GM21576 (cell line): ENCODE measurements around the gene SIL1.

Experiments
- ATAC-seq: cut with Tn5 transposase; IDR thresholded peaks from one replicate; pipeline ENCODE4 v1.9.1; 2021; ENCODE audit warnings: mild to moderate bottlenecking, moderate library complexity; ENCODE audit not compliant: unreplicated experiment

The SIL1 gene

DNA sequence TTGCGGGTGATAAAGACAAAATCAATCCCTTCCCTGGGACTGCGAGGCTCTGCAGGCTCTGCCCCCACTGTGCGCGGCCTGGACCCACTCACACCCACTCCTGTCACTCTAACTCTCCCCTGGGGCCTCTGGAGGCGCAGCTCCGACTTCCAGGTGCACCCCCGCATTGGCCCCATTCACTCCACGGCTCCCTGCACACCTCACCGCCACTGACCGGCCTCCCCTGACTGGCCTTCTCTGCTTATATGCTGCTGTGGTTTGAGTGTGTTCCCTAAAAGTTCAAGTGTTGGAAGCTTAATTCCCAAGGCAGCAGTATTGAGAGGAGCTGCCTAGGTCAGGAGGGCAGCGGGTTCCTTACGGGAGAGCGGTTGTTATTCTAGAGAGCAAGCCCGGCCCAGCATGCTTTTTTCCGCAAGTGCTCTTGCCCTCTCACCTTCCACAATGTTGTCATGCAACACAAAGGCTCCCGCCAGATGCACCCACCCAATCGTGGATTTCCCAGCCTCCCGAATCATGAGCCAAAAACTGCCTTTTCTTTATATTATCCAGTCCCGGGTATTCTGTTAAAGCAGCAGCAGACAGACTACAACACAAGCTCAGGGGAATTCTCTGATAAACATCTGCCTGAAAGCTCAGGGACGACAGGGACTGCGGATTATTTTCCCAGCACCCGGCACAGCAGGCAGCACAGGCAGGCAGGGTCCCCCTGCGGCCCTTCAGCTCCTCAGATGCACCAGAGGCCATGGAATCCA, 249.5 kb downstream of the SIL1 start:
- ATAC-seq = no peak

DNA sequence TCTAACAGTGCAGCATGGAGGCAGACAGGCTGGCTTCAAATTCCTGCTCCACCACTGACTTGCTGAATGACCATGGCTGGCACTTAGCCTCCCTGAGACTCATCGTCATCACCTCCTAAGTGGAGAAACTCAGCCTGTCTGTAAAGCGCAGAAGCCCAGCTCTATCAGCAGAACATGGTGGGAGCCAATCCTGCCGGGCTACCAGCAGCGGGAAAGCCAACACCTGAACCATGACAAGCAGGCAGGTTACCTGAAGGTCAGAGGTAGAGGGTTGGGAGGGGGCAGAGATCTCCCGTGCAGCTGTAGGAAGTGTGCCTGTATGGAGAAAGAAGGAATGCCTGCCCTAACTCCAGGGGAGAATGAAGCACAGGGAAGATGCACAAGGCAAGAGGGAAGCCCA, 250.4 kb downstream of the SIL1 start:
- ATAC-seq = no peak

DNA sequence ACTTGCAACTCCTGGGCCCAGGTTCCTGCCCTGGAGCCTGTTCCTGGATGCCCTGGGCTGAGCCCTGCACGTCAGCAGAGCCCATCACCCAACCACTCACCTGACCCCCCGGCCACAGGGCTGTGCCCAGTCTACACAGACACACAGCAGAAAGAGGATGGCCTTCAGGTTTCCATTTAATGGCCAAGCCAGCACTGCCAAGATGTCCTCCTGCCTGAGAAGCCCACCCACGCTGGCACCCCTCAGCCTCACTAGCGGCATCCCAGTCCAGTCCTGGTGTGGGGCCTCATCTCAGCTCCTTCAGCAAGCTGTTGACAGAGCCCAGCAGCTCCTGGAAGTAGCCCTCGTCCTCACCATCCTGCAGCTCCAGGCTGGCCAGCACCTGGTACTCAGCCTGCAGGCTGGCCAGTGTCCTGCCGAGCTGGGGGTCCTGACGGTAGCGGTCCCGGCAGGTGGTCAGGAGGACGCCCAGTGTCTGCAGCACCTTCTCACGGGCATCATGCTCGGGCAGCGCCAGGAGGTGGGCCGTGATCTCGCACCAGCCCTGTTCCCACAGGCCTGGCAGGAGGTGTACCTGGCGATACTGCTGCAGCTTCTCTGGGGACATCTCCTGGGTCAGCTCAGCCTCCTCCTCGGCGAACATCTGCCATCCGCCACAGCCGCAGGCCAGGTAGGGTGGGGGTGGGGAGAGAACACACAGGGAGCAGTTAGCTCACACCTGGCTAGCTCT, 251.2 kb downstream of the SIL1 start:
- ATAC-seq = no peak

DNA sequence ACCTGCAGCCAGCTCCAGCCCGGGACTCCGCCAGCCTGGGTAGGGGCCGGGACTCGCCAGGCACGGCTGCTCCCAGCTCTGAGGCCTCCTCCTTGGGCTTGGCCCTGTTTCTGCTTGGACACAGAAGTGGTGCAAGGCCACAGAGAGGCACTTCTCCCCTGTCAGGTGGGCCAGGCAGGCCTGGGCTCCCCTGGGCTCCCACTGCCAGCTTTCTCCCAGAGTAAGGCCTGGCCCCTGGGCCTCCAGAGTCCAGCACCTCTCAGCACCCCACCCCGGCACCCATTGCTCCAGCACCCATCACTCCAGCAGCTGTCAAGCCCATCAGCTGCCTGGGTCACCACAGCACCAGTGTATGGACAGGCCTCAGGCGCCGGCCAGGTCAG, 251.9 kb downstream of the SIL1 start:
- ATAC-seq = no peak

DNA sequence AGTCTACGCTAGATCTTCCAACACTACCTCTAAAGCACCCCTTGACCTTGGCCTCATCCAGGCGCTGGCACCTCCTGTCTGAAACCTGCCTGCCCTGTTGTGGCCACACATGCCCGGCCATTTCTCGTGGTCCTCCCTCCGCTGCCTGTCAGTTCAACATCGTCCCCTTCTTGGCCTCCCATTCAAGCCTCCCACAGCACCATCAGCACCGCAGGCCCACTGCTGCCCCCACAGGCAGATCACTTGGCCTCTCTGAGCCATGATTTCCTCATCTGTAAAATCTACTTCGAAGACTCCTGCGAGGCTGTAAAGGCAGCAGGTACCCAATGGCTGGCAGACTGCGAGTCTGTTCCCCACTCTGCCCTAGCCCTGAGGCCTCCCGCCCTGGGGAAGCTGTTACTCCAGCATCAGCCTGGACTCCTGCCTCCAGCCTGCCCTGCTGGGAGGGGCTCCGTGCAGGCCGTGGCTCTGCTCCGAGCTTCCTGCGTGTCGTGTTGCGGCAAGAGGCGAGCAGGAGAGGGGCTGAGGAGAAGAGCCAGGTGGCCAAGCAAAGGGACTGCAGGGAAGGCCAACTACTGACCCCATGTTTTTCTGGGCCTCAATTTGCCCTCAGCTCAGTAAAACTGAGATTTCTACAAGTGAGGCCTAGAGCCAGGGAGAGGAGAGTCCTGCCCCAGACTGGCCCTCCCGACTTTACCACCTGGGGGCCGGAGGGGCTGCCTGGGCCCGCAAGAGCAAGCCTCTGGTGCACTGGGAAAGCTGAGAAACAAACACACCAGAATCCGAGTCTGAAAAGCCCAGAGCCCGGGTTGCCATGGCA, 252.5 kb downstream of the SIL1 start:
- no peak for ATAC-seq

DNA sequence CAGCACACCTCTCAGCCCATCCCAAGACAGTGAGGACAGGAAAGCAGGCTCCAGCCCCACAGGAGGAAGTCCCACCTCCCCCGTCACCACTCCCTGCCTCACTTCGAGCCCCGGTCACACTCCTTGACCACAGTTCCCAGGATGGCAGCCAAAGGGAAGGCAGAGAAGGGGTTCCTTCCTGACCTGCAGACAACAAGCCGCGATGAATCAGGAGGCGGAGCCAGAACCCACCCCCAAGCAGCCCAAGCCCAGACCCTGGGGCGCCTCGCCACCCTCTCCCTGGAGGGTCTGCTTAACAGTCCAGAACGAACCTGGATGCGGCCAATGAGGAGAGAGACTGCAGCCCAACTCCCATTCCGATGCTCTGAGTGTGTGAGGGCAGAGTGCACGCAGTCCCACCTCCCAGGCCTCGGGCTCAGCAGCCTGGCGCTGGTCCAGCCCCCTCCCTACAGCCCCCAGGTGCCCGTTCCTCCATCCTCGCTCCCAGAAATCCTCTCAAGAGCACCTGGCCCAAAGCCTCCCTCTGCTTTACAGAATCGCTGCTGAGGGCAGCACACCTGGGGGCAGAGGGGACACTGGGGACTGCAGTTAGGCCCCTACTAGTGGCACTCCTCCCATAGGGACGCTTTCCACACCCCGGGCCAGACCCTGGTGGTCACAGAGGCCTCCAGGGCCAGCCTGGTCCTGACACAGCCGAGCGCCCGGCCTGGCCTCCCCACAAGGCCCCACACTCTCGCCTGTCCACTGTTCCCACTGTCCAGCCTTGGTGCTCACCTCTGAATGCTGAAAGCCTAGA, 253.4 kb downstream of the SIL1 start:
- no peak for ATAC-seq

DNA sequence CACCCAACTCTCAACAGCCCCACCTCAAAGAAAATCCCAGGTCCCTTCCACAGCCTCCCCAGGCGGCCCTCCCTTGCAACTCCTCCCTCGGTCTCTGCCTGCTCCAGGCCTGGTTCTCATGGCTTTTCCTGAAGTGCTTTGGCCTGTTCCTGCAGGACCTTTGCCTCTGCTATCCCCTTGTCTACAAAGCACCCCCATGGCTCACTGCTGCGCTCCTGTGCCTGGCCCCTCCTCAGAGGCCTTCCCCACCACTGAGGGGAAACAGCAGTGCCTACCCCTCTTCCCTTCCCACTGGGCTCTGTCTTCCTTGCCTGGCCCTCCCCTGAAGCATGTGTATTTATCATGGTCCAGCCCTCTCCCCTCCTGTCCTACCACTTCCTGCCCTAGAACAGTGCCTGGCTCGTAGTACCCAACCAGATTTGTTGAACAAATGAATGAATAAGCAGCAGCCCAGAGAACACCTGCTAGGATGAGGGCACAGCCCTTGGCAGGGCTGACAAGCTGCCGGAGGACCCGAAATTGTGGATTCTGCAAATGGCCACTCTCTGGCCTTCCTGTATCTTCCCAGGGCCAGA, 254.5 kb downstream of the SIL1 start:
- ATAC-seq = no peak

DNA sequence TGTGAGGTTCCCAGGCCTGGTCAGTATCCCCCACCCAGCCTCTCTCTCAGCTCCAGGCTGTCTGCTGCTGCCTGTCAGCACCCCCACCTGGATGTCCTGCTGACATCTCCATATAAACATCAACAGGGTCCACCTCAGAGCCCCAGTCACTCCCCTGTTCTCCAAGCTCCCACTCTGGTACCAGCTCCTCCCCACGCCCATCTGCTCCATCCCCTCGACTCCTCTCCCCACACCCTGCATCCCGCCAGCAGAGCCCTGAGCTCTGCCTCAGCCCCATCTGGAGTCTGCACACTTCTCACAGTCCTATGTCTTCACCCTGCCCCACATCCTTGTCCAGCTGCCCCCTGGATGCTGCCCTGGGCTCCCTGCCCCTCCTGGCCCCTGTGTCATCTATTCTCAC, 255.3 kb downstream of the SIL1 start:
- no peak for ATAC-seq

DNA sequence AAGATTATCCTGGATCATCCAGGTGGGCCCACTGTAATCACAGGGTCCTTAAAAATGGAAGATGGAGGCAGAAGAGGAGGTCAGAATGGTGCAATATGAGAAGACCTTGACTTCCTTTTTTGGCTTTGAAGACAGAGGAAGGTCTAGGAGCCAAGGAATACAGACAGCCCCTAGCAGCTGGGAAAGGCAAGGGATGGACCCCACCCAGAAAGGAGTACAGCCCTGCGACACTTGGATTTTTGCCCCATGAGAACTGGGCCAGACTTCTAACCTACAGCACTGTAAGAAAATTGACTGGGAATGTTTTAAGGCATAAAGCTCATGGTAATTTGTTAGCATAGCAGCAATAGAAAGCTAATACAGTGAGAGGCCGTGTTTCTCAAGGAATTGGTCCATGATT, 256.1 kb downstream of the SIL1 start:
- ATAC-seq = no peak

DNA sequence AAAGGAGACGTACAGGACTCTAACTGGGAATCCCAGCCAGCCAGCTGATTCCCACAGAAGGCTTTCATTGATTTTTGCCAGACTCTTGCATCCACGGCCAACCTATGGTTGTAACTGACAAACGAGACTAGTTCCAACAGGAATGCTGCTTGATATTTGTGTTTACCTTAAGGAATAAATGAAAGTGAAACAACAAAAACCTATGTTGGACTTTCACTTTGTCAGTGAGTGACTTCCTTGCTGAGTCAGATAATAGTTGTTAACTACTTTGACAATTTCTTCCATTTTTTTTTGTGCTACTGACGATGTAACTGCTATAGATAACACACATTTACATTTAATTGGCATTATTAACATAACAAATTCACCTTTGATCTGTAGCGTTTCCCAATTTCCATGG, 259.6 kb downstream of the SIL1 start:
- ATAC-seq = no peak

DNA sequence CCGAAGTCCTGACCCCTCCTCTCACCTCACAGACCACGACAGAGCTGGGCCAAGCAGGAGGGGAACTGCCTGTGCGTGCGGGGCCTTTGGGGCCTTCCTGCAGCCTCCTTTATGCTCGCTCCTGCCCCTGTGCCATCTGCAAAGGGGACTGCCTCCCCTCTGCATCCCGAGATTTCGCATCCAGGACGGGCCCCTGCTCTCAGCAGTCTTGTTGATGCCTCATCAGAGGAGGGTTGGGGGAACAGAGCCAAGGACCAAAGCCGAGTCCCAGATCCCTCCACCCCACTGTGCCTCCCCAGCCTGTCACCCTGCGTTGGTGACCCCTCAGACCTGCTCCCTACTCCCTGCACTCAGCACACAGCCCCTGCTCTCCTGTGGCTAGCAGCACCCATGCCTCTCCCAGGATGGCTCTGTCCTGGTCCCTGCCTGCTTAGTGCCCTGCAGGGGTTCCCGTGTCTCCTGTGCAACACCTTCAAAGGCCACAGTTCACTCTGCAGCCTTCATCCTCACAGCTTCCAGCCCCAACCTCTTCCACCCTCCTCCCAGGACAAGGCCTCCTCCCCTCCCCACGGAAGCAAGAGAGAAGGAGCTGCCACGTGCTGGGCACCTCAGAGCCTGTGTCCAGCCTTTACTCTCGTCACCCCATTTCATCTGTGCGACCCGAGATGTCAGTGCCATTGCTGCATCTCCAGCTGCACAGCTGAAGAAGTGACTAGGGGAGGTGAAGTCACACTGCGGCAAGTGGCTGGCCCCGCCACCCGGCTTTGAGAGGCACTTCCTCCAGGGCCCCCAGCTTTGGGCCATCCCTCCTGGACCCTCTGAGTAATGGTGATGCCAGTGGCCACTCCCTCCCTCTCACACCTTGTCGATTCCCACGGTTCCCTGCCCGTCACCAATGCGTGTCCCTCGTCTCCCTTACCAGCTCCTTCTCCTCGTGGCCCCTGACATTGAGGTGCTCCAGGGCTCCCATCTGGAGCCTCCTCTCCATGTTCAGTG, 260.5 kb downstream of the SIL1 start:
- ATAC-seq = no peak

DNA sequence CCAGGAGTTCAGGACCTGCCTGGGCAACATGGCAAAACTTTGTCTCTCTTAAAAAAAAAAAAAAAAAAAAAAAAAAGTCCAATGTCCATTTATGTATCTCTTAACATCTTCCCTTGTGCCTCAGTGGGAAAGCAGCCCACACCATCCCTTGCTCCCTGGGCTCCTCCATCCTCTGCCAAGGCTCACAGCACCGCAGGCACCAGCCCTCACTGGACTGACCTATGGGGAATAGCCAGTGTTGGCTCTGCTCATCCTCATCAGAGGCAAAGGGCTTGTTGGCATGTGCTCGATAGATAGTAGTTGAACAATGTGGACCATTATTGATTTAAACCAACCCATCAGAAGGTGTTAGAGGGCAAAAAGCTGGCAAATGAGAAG, 261.2 kb downstream of the SIL1 start:
- ATAC-seq = no peak

DNA sequence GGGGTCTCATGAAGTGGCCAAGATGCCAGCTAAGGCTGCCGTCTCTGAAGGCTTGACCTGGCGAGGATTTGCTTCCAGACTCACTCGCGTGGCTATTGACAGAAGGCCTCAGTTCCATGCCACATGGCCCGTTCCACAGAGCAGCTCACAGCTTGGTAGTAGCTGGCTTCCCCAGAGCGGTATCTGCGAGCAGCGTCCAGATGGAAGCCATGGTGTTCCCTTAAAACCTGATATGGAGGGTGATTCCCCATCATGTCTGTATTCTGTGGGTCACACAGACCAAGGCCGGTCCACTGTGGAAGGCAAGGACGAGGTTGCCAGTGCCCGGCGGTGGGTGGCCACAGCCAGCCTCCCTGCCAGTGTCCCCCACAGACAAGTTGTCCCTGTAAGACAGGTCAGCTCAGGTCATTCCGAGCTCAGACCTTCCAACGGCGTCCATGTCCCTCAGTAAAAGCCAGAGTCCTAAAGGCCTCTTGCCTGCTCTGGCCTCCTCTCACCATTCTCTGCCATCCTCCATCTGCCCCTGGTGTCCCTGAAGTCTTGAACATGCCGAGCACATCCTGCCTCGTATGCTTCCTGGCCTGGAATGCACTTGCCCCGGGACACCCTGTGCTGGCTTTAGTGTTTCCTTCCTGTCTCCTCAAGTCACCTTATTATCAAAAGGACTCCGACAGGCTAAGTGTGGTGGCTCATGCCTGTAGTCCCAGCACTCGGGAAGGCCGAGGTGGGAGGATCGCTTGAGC, 261.8 kb downstream of the SIL1 start:
- ATAC-seq = no peak

DNA sequence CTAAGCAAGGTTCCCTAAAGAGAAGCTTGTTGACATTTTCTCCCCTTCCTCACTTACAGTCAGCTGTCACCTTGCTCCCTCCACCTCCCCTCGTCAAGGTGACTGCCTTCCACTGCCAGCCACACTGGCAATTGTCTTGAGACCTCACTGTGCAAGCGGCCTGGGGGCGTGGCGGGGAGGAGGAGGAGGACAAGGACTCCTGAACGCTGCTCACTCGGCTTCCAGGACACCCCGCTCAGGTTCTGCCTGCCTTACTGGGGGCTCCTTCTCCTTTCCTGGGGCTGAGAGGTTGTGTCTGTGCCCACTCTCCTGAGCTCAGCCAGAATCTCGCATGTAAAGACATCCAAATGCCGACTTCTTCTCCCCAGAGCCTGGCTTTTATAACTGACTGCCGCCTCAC, 262.7 kb downstream of the SIL1 start:
- ATAC-seq = no peak

DNA sequence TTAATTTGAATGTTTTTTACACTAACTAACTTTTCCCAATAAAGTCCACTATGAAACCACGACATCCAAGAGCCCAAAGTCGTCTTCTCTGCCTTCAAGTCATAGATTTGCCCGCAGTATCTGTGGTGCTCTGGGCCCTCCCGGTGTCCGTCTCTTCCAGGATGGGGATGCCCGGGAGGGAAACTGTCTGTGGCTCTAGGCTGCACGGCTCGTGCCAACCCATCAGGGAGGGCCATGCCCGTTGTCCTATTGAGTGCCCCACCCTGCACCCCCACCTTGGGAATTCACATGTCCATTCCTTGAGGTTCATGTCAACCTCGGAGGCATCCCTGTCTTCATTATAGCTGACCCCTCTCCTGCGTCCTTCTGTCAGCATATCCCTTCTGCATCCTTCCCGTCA, 263.2 kb downstream of the SIL1 start:
- ATAC-seq = no peak

DNA sequence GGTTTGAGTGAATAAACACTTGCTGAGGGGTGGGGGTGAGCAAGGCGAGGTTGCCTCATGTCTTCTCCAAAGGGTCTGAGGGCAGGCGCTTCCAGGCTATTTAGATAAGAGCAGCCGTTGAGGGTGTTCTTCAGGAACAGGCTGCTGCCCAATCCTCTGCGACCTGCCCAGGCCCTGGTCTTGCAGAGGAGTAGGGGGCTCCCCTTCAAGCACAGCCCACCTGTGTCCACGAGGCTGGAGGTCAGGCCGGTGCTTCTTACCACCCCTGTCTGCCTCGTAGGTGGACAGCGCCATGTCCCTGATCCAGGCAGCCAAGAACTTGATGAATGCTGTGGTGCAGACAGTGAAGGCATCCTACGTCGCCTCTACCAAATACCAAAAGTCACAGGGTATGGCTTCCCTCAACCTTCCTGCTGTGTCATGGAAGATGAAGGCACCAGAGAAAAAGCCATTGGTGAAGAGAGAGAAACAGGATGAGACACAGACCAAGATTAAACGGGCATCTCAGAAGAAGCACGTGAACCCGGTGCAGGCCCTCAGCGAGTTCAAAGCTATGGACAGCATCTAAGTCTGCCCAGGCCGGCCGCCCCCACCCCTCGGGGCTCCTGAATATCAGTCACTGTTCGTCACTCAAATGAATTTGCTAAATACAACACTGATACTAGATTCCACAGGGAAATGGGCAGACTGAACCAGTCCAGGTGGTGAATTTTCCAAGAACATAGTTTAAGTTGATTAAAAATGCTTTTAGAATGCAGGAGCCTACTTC, 264.5 kb downstream of the SIL1 start:
- ATAC-seq = no peak

DNA sequence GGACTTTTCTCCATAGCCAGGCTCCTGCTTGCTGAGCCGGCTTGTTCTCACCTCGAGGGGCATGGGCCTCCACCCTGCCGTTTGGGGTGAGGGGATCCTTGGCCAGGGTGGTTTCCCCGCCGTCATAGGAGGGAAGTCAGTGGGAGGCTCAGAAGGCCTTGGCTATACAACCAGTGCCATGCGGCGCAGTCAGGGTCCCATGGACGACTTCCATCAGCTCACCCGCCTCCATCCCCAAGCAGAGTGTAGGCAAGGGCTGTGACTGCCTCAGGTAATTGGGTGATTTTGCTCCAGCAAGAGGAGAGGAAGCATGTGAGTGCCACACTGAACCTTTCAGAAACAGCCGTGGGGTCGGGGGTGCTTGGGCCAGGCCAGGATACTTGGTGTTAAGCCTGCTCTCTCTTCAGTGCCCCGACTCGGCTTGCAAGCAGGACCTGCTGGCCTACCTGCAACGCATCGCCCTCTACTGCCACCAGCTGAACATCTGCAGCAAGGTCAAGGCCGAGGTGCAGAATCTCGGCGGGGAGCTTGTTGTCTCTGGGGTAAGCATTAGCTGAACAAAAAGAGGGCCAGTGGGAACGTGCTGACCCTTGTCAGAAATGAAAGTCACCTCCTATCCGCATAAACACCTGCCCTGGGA, 265.9 kb downstream of the SIL1 start:
- no peak for ATAC-seq
